Hematopoietic multipotent progenitor cell treated with erythropoietin and hydrocortisone succinate and interleukin-3 and kit ligand, for 15 days (in vitro differentiated cells): Measurements from ENCODE around the gene STAC.

Experiments used
- DNase-seq: peaks from one replicate; pipeline ENCODE4 v3.0.0-alpha.2; 2015; ENCODE audit warnings: low spot score

Gene STAC, protein sequence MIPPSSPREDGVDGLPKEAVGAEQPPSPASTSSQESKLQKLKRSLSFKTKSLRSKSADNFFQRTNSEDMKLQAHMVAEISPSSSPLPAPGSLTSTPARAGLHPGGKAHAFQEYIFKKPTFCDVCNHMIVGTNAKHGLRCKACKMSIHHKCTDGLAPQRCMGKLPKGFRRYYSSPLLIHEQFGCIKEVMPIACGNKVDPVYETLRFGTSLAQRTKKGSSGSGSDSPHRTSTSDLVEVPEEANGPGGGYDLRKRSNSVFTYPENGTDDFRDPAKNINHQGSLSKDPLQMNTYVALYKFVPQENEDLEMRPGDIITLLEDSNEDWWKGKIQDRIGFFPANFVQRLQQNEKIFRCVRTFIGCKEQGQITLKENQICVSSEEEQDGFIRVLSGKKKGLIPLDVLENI

DNA sequence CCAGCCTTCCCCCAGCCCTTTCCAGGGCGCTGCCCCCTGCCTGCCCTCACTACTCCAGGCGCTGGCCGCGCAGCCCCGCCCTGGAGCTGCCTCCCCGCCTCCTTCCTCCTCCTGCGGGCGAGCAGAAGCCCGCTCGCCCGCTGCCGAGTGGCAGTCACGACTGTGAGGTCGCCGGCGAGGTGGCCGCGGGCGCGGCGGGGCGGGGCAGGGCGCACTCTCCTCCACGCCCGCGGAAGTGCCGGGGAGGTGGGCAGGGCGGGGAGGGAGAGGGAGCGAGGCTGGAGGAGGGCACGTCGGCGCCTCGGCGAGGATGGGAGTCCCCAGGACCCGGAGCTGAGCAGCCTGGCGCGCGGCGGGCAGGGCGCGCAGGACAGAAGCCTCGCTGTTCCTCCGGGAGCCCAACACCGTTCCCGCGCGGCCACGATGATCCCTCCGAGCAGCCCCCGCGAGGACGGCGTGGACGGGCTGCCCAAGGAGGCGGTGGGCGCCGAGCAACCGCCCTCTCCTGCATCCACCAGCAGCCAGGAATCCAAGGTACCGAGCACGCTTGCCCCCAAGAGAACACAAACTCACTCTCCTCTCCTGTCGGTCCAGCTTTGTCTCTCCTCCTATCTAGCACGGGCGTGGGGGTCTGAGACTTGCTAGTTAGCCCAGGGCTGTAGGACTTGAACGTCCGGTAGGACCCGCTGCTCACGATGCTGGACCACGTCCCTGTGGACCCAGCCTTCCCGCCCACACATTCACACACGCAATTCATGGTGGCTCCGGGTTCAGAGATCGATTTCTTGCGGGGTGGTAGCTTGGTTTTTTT, at the start of gene STAC:
Gene STAC, plus strand, starts transcription at position 284 of the 811 bp plus-strand sequence. Its CDS starts 140 bp downstream, at position 424.
- no peak for DNase-seq

DNA sequence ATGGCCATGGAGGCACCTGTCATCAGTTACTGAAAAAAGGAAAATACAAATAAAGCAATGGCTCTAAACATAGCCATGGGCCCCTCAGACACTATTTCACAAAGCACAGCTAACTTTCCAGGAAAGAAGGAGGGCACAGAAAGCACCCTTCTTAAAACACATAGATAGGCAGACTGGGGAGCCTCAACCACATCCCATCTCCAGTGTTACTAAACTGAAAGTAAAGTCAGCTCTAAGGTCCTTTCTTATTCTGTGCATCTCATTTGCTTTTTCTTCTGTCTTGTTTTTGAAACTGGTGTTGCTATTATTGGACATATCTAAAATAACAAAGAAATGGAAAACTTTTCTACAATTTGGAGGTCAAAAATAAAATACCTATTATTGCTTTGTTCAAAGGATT, 48.2 kb upstream of the STAC start:
- no peak for DNase-seq

DNA sequence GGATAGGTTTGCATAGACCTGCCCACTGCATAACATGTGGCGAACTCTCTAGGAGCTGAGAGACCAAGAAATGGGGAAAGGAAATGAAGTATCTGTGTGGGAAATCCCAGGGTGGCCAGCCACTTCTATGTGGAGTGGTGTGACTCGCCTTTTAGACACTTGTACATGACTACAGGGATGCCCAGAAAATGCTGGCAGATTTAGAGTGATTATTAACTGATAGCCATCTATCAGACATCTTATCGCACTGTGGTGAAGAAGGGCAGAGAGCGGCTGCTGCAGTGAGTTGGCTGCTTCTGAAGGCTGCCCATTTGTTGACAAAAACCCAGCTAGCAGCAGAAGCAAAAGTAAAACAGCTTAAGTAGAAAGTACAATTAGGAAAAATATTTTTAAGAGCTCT, 18.1 kb upstream of the STAC start:
- DNase-seq: no peak

DNA sequence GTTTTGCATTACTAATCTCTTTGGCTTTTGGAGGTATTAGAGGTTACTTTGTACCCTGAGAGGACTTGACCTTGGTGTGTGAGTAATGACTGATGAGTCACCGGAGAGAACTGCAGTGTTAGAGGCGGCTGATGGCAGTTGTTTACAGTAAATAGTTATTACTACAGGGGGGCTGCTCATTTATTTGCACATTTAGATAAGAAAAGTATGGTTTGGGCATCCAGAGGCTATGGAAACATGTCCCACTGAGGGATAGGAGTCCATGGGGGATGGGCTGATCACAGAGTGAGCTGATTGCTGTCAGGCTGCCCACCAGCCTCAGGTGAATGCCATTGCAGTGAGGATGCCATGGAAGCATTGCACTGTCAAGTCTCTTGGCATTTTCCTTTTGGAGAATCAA, 17.3 kb upstream of the STAC start:
- DNase-seq: no peak

DNA sequence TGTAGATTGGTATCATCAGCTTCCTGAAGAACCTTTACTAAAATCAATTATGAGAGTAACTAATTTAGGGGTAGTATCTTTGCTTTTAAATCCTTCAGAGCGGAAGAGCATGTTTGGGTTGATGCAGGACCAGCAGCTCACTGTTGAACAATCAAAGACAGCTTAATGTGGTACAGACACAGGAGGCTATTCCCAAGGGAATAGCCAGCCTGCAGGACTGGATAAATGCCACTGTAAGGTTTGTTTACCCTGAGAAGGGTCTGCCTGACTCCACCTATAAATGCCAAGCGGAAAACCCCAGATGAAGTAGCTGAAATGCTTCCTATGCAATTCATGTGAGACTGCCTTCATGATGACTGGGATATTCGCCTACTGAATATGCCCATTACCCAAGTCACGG, 16.0 kb upstream of the STAC start:
- no peak for DNase-seq

DNA sequence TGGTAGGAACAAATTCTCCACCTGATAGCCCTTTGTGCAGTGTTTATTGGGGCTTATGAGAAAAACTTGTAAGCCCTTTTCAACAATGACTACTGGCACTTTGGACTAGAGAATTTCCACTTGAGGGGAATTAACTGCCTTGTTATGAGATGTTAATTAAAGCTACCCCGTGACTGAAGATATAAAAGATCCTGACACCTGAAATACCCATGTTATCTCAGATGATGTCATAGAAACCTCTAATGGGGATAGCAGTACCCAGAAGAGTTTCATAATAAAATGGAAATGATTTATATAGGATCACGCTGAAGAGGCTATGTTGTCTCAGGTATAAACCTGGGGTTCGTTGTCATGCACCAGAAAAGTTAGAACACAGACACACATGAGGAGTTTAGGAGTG, 14.5 kb upstream of the STAC start:
- DNase-seq: no peak

DNA sequence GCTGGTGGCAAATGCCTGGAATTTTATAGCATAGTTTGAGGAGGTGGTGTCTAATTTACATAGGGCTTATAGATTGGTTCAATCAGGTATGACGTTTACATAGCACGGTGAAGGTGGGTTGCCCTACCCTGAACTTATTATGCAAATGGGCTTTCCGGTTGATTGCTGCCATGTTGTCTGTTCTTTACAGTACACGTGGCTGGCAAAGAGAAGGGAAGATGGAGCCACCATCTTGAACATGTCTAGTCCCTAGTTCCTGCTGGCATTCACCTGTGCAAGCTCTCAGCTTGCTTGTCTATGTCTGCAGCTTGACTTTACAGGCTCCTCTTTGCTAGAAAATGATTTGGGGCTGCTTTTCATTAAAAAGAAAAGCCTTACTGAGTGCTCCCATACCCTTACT, 14.0 kb upstream of the STAC start:
- no peak for DNase-seq

DNA sequence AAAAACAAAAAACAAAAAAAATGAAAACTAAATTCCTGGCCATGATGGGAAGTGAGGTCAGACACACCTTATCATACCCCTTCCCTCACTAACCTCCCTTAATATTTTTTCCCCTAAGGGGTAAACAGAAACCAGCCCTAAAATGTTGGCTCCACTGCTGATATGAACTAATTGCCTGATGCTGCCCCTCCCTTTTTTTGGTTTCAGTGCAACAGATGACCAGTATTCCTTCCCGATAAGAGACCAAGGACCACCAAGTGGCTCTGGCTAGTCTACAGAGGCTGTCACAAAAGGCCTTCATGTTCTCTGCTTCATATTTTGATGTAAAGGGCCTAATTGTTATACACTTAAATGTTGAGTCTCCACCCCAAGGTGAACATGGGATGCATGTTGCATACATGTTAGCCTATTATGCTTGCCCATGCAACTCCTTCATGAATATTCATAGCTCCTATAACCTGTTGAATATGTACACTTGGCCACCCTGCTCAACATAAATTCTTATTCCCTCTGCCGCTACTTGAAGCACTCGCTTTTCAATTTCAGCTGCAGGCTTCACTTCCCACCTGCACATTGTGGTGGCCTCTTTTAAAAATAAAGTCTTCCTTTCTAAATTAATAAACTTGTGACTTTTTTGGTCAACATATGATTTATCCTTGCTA, 12.3 kb upstream of the STAC start:
- no peak for DNase-seq

DNA sequence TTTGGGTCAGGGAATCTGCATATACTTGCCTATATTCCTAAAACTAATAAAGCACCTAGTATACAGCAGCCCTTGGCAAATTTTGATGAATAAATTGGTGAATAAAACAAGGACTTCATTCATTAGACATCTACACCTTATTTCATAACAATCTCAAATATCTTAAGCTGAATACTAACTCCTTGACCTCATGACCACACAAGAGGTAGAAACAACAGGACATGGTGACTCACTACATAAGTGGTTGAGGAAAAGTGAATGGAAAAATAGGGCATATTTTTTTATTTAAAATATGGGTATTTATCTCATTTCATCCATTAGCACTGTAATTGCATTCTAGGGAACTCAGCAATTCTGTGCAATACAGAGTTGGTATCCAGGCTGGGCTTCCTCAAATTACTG, 7.8 kb upstream of the STAC start:
- DNase-seq: no peak

DNA sequence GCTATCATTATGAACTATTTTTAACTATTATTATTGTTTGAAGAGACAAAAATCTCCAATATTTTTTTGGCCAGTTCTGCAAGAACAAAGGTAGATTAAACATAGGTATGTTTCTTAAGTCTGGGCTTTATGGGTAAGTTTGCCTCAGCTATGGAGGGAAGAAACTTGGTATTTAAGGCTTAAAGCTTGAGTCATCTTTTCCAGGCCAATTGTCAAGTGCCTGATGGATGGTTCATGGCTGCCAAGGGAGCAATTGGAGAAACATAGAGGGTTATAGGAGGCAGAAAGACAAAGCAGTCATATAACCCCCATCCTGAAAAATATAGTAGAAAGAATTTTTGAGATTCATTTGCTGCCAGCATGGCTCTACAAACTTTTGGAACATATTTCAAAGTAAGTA, 7.2 kb upstream of the STAC start:
- no peak for DNase-seq

DNA sequence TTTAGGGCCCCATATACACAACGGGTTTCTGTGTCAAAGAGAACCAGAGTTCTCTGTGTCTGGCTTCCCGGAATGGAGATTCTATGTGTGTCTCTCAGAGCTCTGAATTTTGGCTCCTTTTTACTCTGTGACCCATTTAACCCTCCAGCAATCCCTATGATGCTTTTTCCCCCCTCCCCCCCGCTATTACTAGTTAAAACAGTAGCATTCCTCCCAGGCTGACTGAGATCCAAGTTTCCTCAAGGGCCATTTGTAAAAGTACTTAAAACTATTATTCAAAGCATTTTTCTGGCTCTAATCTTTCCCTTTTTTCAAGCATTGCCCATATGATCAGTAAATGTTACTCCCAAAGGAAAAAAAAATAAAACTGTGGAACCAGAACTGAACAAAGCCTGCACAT, 6.6 kb upstream of the STAC start:
- no peak for DNase-seq

DNA sequence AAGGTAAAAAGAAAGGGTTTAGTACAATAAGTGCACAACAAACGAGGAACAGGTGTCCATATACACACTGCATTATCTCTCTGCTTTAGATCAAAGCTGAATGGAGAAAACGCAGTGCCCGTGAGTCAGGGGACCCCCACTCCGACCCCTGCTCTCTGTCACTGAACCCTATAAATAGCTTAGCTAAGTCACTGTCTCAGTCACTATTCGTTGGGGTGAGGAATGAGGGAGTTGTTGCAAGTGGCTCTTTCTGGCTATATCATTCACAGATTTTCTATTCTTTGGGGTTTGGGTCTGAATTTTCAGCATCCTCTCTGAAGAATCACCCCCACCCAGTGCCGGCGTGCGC, 458 bp upstream of the STAC start:
- DNase-seq: no peak

DNA sequence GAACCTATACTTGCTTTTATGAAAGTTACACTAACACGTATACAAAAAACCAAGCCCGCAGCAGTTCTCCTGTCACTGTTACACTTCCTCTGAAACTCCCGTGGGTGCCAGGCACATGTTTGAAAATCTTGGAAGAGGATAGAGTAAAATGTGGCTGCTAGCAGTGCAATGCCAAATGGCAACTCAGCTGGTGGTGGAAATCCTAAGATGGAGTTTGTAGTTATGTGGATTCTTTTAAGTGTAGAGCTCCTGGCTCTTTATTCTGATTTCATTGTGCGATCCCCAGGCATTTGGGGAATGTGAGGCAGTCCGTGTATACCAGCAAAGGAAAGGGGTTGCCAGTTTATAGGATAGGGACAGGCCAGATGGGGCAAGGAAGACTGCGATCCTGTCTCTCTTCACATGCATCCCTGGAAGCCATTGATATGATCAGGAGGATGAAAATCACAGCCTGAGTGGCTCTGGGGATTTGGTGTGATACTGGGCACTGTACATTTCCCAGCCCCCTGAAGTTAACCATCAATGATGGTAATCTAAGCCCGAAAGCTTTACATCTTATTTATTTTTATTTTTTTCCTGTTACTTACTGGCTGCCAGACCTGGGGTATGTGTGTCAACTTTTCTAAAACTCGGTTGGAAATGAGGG, 1.1 kb downstream of the STAC start:
- no peak for DNase-seq

DNA sequence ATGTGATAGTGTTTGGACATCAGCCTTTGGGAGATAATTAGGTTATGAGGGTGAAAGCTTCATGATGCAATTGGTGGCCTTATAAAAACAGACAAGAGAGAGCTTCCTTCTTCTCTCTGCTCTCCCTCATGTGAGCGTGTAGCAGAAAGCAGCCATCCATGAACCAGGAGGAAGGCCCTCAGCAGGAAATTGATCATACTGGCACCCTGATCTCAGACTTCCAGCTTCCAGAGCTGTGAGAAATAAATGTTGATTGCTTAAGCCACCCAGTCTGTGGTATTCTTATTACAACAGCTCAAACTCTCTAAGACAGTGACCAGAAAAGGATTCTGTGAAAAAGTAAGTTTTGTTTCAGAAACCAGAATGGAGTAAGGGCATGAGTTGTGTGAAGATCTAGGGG, 13.3 kb downstream of the STAC start:
- DNase-seq: no peak

DNA sequence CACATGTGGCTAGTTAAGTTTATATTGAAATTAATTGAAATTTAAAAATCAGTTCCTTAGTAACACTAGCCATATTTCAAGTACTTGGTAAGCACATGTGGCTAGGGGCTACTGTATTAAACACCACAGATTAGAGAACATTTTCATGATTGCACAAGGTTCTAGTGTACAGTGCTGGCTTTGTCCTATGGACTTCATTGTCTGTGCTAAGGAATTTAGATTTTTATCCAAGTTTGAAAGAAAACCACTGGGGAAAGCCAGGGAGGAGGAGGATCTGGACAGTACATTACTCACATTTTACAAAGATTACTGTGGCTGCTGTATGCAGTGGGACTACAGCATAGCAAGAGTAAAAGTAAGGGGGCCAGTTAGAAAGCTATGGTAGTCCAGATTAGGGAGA, 13.9 kb downstream of the STAC start:
- no peak for DNase-seq

DNA sequence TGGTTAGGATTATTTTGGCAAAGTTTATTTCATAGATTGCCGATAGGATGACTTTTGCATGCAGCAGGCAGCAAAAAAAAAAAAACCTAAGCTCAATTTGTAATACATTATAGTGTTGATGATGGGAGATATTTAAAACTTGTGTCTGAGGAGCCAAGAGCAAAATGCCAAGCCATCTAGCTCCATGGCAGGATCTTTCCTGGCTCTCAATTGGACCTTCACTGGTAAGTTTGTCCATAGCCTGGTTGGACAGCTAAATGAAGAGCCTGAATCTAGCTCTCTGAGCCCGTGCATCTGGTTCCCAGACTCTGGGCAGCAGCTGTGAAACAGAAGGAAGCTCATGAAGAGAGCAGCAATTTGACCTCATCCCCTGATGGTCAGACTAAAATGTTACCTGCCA, 17.5 kb downstream of the STAC start:
- no peak for DNase-seq

DNA sequence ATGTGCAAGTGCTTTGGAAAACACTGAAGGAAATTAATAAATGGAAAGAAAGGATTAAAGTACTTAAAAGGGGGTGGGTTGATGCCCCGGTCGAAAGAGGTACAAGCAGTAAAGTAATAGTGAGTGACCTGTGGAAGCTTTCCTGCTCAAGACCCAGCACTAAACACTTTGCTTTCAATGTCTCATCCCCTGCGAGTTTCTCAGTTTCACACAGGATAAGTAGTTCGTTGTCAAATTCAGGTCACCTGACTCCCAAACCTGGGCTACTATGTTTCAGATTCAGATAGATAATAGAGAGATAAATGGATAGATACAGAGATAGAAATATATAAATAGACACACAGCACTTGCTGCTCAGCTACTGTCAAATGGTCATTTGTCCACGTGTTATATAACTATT, 19.6 kb downstream of the STAC start:
- no peak for DNase-seq

DNA sequence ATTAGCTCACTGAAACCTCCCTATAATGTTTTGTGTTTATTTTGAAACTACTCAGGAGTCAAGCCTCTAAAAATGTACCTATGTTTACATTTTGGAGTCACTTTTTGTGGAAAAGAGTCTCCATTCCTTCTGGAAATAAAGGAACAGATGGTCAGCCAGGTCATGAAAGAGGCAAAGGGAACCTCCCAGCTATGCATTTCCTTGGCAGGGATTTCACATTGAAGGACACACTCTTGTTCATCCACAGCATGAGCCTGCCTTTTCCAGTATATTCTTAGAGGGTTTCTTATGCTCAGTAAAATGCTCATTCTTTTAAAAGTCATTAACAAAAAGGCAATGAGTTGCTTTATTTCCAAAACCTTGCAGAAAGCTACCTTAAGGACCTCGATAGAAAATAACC, 20.8 kb downstream of the STAC start:
- no peak for DNase-seq

DNA sequence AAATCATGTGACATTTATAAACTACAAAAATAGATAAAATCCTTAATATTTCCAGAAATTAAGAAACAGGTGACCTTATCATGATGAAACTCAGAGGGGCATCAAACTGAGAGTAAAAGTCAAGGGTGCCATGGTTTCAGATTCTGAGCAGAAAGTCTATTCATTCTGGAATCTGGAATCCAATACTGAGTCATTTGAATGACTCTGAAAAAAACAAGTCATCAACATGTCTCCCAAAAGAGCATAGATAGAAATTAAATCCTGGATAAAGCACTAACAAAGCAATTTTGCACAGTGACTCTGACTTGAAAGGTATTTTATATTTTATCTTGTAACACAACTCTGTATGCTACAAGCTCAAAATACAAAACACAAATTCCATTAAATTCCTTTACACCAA, 23.4 kb downstream of the STAC start:
- DNase-seq: no peak

DNA sequence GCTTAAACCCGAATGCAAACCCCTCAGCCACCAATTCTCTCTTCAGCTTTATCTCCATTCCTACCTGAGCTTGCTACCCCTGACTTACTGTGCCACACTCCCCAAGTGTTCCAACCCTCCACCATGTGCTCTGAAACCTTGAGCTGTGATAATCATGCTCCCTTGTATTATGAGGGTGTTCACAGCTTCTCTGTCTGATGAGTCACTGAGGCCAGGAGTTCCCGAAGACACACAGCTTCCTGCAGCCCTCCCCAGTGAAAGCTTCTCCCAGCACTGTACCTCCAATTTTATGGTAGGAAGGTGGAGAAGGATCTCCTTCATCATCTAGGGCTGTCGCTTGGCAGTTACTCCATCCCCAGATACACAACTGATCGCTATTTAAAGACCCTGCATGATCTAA, 24.9 kb downstream of the STAC start:
- no peak for DNase-seq

DNA sequence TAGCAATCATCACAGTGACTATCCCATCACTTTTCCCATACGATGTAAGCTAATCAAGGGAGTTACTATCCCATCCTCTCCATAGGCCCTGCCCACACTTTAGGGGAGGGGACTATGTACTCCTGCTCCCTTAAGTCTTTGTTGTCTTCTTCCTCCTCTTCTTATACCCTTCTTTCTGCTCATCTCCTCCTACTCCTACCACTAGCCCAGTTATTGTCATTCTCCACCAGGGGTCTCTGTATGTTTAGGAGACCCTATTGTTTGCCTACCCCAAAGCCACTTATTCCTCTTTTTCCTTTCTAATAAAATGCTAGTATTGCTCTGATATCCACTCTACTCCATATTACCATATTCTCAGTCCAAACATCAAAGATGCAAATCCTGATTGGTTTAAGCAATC, 27.8 kb downstream of the STAC start:
- DNase-seq: no peak

DNA sequence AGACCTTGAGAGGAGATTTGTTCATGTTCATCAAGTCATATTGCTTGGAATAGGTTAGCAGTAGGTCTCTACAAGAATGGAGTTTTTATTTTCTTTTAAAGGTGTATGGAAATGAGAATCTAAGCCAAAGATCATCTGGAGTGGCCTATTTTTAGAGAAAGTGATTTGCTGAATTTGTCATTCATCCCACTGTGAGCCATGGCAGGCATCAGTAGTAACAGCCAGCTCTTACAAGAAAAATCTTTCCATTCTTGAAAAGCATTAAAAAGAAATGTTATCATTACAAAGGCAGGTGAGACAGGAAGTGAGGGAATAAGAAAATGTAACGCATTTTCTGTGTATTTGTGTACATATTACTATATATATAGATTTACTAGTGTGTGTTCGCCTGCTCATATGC, 29.6 kb downstream of the STAC start:
- no peak for DNase-seq

DNA sequence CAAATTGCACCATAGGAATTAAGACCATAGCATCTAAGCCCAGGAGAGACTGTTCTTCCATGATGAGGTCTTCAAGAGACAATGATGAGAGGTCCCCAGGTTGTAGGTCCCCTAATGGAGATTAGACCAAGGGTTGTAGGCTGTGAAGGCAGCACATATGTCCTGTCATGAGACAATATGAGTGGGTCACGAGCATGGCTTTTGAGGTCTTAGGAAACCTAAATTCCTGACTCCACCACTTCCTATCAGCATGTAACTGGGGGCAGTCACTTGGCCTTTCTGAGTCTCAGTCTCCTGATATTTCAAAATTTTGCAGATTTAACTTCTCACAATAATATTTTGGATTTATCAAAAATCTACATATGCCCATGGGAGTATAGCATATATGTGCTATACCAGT, 31.3 kb downstream of the STAC start:
- DNase-seq: no peak
